NCI-H1436 treated with DMSO at 0.1 percent for 48 hours (cell line): Measurements from ENCODE around the gene PRR5L.

Experiments
- DNase-seq: peaks from one replicate; lab custom pipeline; 2025; lab: John Stamatoyannopoulos, UW

Gene PRR5L

GRCh38 chr11:36326524-36327419 is 30.7 kb downstream of the PRR5L start:
- DNase-seq: no peak

DNA sequence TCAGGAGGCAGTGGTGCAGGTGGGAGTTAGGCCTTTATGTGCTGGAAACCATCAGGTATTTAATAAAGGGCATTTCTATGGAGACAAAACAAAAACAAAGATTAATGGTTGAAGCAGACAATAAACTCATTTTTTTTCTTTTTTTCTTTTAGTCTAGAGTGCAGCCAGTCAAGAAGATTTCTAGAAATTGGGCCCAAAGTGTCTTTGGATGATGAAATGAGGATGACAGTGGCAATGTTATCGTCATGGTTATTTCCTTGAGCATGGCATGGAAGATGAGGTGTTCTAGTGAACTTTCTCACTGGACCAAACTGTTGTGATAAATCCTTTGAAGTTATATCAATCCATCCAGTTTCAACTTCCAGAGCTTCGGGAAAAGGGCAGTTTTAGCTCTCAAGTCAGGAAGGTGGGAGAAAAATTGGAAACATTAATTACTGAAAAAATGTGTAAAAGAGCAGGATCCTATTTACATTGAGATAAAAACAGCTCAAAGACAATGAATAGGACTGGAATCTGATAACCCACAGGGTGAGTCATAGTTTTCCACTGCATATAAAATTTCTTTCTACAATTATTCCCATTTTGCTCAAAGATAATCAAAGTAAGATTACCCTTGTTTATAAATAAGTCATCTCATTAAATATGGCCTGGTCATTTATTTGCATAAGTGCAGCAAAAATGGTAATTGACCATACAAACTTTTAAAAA is 33.0 kb downstream of the PRR5L start:
- DNase-seq: no peak

- DNase-seq: no peak
Measured at GRCh38 chr11:36330411-36330810, 34.3 kb downstream of the PRR5L start.

- DNase-seq: no peak
Measured at GRCh38 chr11:36333468-36333867, 37.4 kb downstream of the PRR5L start.

GRCh38 chr11:36333897-36334296 is 37.8 kb downstream of the PRR5L start:
- no peak for DNase-seq

DNA sequence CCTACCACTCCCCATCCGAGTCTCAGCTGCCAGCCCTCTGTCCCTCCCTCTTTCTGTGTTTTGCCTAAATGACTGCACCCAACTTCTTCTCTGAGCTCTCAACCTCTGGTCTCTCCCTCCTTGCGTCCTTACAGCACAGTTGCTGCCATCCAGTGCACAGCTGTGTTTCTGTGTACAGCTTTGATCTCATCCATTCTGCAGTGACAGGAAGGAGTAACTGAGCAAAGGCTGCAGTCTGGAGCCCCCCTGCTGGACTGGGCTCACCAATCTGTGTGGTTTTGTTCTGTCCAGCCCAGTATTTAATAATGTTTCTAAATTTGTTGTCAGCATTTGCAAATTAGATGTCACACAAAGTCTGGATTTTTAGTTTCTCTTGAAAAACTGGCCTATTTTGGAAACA is 43.8 kb downstream of the PRR5L start:
- DNase-seq: no peak

DNA sequence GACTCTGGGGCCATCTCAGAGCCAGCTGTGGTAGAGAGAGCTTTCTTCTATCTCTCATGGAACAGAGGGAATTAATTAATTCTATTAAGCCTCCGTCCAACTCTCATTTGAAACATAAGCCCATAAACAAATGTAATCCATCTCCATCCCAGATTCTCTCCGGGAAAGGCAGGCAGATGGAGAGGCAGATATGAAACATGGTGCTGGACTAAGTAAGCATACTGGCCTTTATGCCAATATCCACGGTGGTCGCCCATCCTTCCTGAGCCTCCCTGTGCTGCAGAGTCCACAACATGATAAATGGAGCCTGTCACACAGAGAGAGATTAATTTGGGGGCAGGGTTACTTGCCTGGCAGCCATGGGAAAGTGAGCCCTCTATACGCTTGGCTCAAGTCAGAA is 44.8 kb downstream of the PRR5L start:
- no peak for DNase-seq

DNA sequence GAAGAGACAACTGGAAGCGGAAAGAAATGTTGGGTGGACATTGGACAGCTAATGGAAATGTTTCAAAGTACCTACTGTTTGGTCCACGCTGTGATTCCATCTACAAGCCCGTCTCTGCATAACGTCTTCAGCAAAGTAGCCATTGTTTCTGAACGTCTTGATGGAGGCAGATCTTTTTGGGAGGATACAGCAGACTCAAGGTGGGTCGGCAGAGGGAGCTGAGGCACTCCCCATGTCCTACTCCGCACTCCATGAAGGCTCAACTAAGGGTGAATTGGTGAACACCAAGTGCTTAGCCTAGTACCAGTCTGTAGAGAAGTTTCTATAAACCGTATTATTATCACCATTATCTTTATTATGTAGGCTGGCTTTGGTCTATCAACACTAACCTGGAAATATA is 45.8 kb downstream of the PRR5L start:
- DNase-seq: no peak

GRCh38 chr11:36342327-36342726 is 46.2 kb downstream of the PRR5L start:
- DNase-seq: no peak

GRCh38 chr11:36343436-36343835 is 47.3 kb downstream of the PRR5L start:
- DNase-seq: no peak

GRCh38 chr11:36345084-36345511 is 49.0 kb downstream of the PRR5L start:
- no peak for DNase-seq

GRCh38 chr11:36345535-36346141 is 49.5 kb downstream of the PRR5L start:
- DNase-seq: no peak

DNA sequence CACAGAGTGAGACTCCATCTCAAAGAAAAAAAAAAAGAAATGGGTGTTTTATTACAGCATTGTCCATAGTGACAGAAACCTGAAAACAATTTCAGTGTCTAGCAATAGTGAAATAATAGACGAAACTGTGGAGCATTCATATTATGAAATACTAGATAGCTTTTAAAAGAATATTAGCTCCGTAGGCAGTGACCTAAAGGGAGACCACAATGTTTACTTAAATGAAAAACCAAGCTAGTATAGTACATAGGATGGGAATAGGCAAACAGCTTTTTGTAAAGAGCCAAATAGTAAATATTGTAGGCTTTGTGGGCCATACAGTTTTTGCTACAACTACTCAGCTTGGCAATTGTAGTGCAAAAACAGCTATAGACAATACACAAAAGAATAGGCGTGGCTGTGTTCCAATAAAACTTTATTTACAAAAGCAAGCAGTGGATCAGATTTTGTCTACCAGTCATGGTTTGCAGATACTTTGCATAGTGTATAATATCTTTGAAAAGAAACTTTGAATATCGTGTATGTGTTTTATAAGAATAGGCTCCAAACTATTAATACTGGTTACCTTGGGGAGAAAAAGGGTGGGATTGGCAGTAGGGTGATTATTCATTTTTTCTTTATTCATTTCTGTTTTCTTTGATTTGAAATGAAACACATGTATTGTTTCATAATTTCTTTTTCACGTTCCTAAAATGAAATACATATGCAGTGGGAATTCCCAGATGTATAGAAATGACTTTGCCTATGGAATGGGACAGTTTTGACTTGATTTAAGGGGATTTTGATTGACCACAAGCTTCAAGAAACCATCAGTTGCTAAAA is 50.7 kb downstream of the PRR5L start:
- DNase-seq: no peak

GRCh38 chr11:36347384-36347906 is 51.4 kb downstream of the PRR5L start:
- DNase-seq: no peak

DNA sequence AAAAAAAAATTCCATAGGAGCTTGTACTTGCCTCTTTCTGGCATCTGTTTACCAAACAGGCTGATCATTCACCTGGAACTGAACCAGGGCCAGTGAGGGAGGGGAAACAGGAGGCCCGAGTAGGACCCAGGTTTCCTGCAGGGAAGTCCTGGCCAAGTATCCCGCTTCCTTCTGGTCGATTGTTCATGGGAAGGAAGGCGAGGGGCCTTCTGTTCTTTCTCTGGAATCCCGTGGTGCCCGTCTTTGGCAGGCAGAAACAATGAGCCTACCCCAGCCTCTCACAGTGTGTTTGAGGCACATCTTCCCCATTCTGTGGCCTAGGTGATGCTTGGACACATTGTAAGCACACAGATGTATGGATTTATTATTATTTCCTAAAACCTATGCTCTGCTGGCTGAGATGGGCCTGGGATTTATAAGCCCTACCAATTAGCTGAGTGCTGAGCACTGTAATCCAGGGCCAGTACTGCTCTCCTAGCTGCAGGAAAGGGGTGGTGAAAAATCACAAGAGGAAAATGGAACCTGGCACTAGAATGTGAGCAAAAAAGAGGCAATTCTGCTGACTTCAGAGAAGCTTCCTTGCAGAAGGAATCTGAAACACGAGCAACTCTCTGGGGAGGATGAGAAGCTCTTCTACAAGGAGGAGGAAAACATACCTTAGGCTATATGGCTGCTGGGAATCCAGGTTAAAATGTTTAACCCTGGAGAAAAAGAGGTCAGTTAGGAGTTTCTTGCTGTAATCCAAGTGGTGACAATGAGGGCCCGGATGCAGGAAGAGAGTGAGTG is 53.5 kb downstream of the PRR5L start:
- DNase-seq: no peak

GRCh38 chr11:36350137-36350513 is 54.0 kb downstream of the PRR5L start:
- no peak for DNase-seq

GRCh38 chr11:36352922-36353321 is 56.8 kb downstream of the PRR5L start:
- DNase-seq: no peak

DNA sequence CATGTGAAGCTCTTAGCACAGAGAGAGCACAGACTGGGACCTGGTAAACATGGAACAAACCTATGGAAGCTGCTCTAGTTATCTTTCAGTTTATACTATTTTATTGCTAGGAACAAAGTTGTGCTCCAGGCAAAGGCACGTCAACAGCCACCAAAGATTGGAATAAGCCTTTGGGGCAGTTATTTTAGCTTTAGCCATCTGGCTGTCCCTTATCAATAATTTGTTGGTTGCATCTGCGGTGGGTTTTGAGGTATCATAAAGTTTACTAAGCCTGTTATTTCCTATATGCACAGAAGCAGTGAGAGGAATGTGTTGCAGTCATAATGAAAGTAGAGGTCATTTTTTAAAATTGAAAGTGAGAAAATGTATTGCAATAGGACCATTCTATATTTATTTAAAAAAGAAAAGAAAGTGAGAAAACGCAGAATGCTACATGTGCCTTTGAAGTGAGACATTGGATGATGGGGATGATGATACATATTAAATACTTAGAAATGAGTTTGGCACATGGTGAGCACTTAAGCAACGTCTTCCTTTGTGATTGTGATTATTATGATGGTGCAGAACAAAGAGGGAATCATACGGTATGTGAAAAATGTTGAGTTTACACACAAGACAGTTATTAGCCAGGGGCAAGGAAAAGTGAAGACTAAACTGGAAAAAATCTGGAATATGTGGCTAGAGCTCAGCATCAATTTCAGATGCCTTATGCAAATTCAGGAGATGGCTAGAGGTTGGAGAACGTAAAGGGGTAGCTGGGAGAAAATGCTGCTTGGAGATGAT is 58.3 kb downstream of the PRR5L start:
- no peak for DNase-seq

GRCh38 chr11:36356201-36356600 is 60.1 kb downstream of the PRR5L start:
- DNase-seq: no peak

DNA sequence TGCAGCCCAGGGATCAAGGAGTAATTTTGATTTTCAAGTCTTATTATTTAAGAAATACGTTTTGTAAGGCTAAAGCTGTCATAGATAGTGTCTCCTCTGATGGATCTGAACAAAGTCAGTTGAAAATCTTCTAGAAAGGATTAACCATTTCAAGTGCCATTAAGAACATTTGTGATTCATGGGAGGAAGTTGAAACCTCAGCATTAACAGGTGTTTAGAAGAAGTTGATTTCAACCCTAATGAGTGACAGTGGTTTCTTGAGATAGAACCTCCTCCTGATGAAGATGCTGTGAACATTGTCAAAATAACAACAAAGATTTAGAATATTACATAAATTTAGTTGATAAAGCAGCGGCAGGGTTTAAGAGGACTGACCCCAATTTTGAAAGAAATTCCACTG is 61.7 kb downstream of the PRR5L start:
- DNase-seq: no peak
